ENCODE measurements around the gene PLXNA2. TPM values are rescaled to one million over a fixed set of nuclear protein-coding genes. Genes with fewer than 3 reads are reported as not detected.

PLXNA2 gene
- total RNA-seq, 1 donor from 2014 or later = 54.8 TPM

- peak; percentile 45 for DNase-seq
These were observed 85.3 kb downstream of the PLXNA2 start for GRCh38 chr1:208158640-208159554.

GRCh38 chr1:208157769-208158168 lies 86.4 kb downstream of the PLXNA2 start:
- DNase-seq = no peak

GRCh38 chr1:208156741-208157140 lies 87.4 kb downstream of the PLXNA2 start:
- no peak for DNase-seq

GRCh38 chr1:208156310-208156709 lies 87.9 kb downstream of the PLXNA2 start:
- no peak for DNase-seq

- DNase-seq = no peak
These were observed 89.2 kb downstream of the PLXNA2 start for GRCh38 chr1:208154679-208155642.

- no peak for DNase-seq
These were observed 90.1 kb downstream of the PLXNA2 start for GRCh38 chr1:208154040-208154439.

- DNase-seq = no peak
These were observed 90.8 kb downstream of the PLXNA2 start for GRCh38 chr1:208153386-208153785.

- no peak for DNase-seq
These were observed 92.2 kb downstream of the PLXNA2 start for GRCh38 chr1:208151728-208152598.

- DNase-seq = peak; percentile 49
These were observed 93.2 kb downstream of the PLXNA2 start for GRCh38 chr1:208150833-208151458.

GRCh38 chr1:208149776-208150514 lies 94.2 kb downstream of the PLXNA2 start:
- no peak for DNase-seq

- no peak for DNase-seq
These were observed 95.0 kb downstream of the PLXNA2 start for GRCh38 chr1:208149213-208149612.

- DNase-seq = no peak
These were observed 95.8 kb downstream of the PLXNA2 start for GRCh38 chr1:208148380-208148779.

- DNase-seq = no peak
These were observed 97.5 kb downstream of the PLXNA2 start for GRCh38 chr1:208146650-208147049.

GRCh38 chr1:208145167-208145566 lies 99.0 kb downstream of the PLXNA2 start:
- no peak for DNase-seq

- DNase-seq = no peak
These were observed 101.4 kb downstream of the PLXNA2 start for GRCh38 chr1:208142590-208143382.

GRCh38 chr1:208141610-208142192 lies 102.5 kb downstream of the PLXNA2 start:
- no peak for DNase-seq

GRCh38 chr1:208139434-208140045 lies 104.6 kb downstream of the PLXNA2 start:
- no peak for DNase-seq

- no peak for DNase-seq
These were observed 107.0 kb downstream of the PLXNA2 start for GRCh38 chr1:208137193-208137592.

- no peak for DNase-seq
These were observed 107.6 kb downstream of the PLXNA2 start for GRCh38 chr1:208136459-208137182.

Data from dermis blood vessel endothelial cell (primary cell).